HG02852 (cell line): ENCODE measurements around the gene AVPI1.
"Not testable (repeated sequence)": the region's sequence is repeated elsewhere in the genome, so short reads cannot be mapped to it uniquely, and the experiment has no call there.

Experiments used
- ATAC-seq: cut with Tn5 transposase; IDR thresholded peaks from one replicate; pipeline ENCODE4 v1.9.1; 2021; ENCODE audit warnings: mild to moderate bottlenecking, moderate library complexity; ENCODE audit not compliant: unreplicated experiment

AVPI1 gene

GRCh38 chr10:97713339-97713825, 26.3 kb upstream of the AVPI1 start, which contains the start of gene MARVELD1:
MARVELD1 (plus strand) TSS chr10:97713730; CDS start chr10:97713877, 147 bp downstream.
- peak; percentile 9 for ATAC-seq

- ATAC-seq, result no peak
Measured at GRCh38 chr10:97711640-97712572, 24.9 kb upstream of the AVPI1 start.

DNA sequence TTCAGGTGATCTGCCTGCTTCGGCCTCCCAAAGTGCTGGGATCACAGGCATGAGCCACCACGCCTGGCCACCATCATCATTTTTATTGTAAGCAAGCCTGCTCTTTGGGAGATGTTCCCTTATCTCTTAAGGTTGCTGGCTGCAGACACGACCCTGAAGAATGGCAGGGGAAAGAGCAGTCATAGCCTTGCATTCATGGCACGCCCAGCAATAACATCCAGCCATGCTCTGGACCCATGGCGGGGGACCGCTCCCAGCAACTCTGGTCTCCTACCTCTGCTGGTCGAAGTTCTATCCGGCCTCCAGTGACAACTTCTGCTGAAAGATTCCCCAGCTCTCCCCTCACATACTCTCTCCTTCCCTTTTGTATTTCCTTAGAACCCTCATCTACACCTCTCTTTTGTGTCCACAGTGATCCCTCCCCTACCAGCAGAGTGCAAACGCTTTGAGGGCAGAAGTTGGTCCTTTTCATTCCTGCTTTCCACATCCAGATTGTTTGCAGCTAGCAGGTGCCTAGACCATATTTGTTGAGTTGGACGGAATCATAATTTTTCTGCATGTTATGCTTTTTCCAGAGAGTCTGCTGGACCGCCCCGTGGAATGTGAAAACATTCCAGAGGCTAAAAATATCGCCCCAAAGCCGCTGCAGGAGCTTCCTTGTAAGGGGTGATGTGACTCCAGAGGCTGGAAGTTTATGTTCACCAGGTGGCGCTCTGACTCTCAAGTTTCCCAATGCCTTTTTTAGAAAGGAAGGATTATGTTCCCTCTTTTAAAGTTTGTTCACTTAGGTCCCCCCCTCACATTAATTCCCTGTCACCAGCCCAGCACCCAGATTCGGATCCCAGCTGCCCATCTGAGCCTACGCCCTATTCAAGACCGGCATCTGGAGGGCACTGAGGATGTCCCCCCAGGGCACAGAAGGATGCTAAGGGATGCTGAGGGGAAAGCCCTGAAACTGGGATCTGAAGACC, 22.2 kb upstream of the AVPI1 start:
- no peak for ATAC-seq

- no peak for ATAC-seq
Measured at GRCh38 chr10:97708167-97708566, 21.1 kb upstream of the AVPI1 start.

GRCh38 chr10:97707134-97707861, 20.3 kb upstream of the AVPI1 start:
- ATAC-seq, result no peak

DNA sequence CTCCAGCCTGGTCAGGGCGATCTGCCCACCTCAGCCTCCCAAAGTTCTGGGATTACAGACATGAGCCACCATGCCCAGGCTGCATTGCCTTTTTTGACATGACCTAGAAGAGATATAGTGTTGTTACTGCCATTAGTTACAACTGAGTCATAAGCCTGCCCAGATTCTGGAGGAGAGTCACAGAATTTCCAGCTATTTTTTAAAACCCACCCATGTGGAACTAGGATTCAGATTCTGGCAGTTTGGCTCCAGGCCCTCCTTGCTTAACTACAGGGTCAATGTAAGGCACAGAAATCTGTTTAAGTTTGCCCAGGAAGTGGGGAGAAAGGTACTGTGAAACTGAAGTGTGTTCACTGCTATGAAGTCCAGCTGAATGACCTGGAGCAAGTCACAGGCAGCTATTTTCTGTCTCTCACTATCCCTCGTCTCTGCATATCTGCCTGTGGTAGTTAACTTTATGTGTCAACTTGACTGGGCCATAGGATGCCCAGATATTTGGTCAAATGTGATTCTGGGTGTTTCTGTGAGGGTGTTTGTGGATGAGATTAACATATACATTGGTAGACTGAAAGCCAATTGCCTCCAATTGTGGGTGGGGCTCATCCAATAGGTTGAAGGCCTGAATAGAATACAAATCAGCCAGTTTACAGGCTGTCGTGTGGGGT, 18.1 kb upstream of the AVPI1 start:
- ATAC-seq, result no peak

DNA sequence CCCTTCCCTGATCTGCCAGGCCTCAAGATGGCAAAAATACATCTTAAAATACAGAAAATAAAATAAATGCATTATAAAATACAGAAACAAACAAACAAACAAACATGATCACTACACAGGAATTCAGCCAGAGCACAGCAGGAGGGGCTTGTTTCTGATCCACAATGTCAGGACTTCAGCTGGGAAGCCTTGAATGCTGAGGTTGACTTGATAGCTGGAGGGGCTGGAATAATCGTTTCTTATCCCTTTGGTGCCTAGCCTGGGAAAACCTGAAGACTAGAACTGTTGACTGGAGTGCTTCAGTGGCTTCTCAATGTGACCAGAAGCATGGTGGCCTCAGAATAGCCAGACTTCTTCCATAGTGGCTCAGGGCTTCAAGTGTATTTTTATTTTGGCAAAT, 17.3 kb upstream of the AVPI1 start:
- no peak for ATAC-seq

GRCh38 chr10:97703398-97704067, 16.5 kb upstream of the AVPI1 start:
- no peak for ATAC-seq

- ATAC-seq, result peak; percentile 52
Measured at GRCh38 chr10:97701438-97702069, 14.5 kb upstream of the AVPI1 start.

DNA sequence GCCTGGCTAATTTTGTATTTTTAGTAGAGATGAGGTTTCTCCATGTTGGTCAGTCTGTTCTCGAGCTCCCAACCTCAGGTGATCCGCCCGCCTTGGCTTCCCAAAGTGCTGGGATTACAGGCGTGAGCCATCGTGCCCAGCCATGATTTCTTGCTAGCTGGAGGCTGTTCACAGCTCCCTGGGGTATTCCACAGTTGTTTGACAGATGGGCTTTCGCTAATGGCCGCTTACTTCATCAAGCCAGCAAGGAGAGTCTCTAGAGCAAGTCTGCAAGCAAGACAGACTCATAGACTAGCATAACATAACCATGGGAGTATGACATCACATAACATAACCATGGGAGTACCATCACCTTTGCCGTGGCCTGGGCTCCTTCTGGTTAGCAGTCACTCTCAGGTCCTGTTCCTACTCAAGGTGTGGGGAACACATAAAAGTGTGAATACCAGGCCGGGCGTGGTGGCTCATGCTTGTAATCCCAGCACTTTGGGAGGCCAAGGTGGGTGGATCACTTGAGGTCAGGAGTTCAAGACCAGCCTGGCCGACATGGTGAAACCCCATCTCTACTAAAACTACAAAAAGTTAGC, 11.1 kb upstream of the AVPI1 start:
- ATAC-seq, result not testable (repeated sequence)

GRCh38 chr10:97690133-97690532, 3.1 kb upstream of the AVPI1 start:
- ATAC-seq, result no peak

- no peak for ATAC-seq
Measured at GRCh38 chr10:97689559-97690020, 2.5 kb upstream of the AVPI1 start.

DNA sequence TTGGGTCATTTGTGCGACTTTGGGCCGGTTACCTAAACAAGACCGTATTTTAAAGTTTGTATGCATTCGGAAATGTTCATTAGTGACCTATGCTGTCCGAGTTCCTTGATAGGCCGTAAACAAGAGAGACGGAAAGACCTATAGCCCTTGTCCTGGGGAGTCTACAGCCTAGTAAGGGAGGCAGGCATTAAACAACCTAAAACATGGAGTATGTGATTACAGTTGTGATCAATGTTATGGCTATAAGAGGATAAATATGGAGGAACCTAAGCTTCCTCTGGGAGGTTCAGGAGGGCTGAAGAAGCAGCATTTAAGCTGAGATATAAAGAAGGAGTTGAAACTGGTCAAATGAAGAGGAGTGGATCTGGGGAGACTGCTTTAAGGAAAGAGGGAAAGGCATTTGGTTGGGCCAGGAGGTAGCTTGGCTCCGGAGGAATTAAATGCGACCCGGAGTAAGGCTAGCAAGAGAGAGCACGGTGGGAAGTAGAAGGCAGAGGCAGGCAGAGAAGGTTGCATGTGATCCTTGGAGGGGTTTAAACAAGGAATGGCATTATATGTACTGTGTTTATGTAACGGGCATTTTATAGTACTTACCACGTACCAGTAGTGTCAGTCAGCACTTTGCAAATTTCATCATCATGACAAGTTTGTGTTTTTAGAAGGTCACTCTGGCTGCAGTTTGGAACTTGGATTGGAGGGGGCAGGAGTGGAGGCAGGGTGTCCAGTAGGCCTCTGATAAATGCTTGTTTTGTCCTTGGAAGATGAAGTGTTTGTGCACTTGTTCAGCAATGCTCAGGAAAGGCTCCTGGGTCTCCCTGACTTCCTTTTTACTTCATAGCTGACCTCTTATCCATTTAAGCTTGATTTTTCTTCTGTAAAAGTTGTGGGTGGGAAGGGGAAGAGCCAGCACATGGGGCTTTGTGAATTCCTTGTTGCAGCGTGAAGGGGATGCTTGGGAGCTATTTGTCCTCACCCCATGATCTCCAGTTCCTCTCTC, 1.0 kb upstream of the AVPI1 start:
- ATAC-seq, result no peak

GRCh38 chr10:97686301-97686961, 610 bp downstream of the AVPI1 start:
- no peak for ATAC-seq

DNA sequence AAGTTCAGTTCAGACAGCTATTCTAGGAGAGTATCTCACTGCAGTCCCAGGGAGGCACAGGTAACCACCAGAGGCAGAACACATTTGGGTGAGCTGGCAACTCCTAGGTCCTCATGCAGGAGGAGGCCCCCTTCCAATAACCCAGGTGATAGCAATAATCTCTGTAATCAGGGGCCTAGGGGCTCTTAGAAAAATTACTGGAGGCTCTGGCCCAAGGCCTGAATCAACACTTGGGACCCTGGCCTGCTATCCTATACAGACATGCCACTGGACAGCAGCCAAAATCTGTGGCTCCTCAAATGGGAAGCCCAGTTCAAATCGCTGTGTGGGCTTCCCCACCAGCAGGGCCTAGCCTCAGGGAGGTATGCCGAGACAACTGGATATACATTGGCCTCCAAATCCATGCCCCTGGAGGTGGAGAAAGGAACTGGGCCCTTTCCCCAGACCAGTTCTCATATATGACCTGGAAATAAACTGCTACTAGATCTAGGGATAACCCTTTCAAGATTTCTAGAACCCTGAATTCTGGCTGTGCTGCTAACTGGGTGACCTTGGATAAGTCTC, 1.6 kb downstream of the AVPI1 start:
- ATAC-seq, result no peak

DNA sequence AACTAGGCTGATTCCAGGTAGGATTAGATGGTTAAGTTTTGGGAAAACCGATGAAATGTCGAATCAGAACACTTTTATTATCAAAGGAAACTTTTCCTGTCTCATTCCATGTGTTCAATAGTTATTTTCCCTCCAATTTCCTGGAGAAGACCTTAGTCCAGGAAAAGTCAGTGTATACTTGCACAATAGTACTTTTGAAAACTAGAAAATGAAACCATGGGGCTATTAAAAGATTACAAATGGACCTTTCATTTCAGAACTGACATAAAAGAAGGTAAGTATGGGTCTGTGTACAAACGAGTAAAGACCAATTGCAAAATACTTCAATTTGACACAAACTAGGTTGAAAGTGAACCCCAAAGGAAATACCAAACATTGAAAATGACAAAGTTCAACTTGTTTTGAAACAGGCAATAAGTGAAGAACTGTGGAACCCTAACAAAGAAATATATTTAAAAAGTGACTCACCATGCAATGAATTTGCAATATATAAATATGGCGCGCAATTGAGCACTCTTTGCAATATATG, 2.1 kb downstream of the AVPI1 start:
- no peak for ATAC-seq
